Lung microvascular endothelial cell (primary cell): ENCODE measurements around the gene ANKRD6. TPM values are rescaled to one million over a fixed set of nuclear protein-coding genes. Genes with fewer than 3 reads are reported as not detected.

Experiments used
- DNase-seq, 2 donors: peaks; one replicate each; pipeline versions ENCODE4 v3.0.0 to v3.0.0-alpha.2; 2010; ENCODE audit warnings: low read depth in 2 of 2
- total RNA-seq: library from RNA; depleted of rRNA; stranded (reverse); fragments of >200 nt; gene quantifications from 2 replicates; pipeline ENCODE4 v1.2.1, GENCODE V29; 2014

Gene ANKRD6
- total RNA-seq, 1 donor from 2014 or later = 13.9 TPM

DNA sequence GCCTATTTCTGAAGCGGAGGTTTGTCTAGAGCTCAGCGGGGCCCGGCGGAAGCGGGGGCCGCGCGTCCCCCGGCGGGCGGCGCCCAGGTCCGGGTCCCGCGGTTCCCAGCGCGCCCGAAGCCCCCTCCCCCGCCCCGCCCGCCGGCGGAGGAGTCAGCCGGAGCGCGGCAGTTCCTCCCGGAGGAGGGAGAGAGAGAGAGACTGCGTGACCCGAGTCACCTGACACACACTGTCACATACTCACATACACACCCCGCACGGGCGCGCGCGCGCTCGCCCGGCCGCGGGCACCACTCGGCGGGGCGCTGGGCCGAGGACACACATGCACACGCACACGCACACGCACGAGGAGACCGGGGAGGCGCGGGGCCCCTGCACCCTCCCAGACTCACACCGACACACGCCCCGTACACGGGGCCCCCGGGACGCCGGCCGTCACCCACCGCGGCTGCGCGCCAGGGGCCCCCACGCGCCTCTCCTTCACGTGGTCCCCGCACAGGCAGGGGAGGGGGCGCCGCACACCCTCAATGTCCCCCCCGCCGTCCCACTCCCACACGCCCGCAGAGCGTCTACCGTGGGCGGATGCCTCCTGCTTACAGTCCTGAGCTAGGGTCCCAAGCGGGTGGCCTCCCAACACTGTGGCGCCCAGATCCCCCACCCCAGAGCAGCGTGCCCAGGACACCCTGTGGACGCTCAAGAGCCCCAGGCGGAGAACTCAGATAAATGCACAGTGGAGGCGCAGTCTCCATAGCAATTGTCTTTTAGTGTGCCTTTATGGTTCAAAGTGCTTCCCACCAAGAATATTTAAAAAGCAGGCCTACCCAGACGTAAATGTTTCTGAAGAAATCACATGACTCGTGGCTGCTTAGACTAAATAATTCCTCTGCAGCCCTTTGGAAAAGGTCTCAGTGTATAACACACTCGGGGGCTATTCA, 20.6 kb upstream of the ANKRD6 start, which contains the start of gene RRAGD:
Gene RRAGD (minus strand): TSS at position 203 of the 935 bp plus-strand sequence. CDS start 280 bp downstream, outside the sequence.
- peak in 1 of 2 donors; percentile 24 for DNase-seq

DNA sequence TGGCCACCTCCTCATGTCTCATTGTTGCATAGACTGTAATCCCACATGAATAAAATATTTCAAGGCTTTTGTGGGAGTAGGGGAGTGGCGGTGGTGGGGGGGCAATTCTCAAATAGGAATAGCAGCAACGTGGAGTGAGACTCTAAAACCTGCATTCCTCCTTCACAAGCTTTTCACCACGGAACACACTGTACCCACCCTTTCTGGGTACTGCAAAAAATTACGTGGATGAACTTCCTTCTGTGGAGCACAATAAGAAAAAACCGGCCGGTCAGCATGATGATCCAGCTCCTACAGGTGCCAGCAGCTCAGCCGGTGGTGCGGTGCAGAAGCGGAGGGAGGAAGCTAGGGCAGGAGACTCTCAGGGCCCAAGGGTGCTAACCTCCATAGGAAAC, 19.9 kb upstream of the ANKRD6 start:
- DNase-seq = no peak

DNA sequence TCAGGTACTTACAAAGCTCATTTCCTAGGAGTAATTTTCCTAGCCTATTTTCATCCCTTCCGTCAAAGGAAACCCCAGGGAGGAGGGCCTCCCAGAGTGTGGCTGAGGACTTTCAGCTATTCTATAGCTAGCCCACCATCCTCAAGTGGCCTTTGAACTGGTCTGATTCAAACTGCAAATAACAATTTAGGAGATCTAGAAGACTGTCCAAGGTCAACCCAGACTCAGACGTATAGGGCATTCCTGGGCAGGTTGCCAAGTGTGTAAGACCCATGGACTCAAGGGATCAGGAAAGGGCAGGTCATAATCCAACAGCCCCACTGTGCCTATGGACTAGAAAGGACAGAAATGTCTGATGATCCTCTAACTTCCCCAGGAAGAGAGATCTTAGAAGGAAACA, 18.7 kb upstream of the ANKRD6 start:
- DNase-seq = no peak

DNA sequence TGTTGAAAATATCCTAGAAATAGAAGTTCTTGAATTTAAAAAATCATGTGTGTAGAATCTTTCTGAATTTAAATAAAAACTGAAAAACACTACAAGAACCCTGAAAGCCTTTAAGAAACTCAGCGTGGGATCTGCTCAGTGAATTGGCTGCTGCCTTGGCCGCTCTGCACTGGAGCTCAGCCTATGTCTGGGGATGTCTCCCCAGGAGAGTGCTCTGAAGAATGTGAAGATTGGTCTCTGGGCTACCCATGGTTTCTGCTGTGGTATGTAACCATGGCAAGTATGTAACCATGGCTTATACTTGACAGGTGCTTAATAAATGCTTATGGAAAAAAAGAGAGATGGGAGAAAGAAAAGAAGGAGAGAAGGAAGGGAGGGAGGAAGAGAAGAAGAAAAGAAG, 17.8 kb upstream of the ANKRD6 start:
- no peak for DNase-seq

DNA sequence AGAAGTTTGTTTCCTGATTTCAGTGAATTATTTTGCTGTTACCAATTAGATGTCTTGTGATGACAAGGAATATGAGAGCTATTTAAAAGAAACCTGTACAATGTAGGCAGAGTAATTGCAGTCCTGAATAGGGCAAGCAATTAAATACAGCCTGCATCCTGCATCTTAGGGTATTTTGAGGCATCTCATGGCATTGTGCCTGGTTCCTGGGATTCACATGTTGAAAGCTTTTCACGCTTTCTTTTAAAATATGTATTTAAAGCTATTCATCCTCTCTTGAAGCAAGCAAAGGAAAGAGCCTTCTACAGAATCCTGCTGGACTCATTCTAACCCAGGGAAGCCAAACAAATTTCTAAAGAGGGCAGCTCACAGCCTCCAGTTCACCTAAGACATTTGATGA, 16.2 kb upstream of the ANKRD6 start:
- DNase-seq = no peak

DNA sequence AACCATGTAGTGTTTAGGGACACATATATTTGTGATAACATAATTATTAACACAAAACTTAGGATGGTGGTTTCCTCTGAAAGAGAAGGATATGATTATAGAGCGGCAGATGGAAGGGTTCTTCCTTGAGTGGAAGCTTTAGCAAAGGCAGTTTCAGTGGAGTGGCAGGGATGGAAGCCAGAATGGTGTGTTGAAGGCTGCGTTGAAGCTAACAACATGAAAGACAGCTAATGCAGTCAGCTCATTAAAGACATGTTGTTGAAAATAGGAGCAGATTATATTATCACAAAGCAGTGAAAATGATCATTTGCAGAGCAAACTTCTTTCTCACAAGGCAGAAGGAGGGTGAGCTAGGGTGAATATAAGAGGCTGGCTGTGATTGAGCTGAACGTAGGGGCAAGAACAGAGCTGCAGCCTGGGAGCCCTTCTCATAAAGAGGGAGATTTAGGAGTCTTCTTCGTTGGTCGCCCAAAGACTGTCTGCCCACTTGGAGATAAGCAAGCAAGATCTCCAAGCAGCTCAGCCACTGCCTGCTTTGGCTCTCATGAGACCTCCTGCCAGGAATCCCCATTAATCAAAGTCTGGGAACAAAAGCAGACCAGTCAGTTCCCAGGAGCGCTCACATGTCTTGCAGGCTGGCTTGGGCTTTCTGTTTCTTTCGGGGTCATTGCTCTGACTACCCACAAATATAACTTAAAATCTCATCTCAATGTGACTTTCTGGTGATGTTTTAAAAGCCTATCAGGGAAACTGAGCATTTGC, 2.6 kb upstream of the ANKRD6 start:
- peak in 1 of 2 donors; percentile 8 for DNase-seq

DNA sequence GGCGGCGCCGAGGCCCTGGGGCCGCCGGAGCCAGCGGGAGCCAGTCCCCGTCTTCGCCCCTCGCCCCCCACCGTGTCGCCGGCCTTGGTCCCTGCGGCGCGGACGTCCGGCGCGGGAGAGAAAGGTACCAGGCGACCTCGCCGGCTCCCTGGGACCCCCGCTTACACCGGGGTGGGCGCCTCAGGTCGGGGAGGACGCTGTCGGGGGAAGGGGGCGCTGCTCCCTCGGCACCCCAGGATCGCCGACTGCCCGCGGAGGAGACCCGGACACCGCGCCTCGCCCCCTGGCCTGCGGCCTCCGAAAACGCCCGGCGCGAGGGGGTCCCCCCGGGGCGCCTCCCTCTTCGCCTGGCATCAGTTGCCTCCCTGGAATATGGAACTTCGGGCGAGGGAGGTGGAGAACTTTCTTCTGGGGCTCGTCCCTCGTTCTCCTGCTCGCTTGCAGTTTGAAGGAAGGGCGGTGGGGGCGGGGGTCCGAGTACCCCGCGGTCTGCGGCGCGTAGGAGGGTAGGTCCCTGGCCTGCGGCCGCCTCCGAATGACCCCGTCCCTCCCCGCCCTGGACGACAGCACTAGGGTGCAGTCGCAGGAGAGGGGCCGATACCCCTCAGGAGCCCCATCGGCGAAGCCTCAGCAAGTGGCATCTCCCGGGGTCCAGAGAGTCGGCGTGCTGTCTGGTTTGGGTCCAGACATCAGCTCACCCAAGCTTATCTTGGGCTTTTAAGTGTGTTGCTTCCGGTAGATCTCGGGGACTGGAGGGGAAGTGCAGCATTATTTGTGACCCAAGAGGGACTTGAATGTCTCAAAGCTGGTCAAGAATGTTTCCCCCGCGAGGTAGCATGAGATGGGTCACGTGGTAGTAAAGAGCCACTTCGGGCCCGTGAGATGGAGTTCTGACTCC, 549 bp downstream of the ANKRD6 start:
- DNase-seq = no peak

DNA sequence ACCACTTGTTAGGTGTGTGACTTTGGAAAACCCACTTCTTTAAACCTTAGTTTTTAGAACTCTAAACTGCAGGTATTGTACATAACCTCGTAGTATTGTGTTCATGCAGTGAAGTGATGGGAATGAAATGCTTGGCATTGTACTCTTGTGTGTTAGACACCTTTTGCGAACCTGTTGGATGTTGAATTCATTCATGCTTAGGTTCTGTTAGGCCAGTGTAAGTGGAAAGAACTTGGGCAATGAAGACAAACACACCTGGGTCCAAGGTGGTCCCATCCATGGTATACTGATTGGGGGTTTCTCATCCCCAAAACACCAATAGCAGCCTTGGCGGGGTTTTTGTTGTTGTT, 1.2 kb downstream of the ANKRD6 start:
- no peak for DNase-seq

DNA sequence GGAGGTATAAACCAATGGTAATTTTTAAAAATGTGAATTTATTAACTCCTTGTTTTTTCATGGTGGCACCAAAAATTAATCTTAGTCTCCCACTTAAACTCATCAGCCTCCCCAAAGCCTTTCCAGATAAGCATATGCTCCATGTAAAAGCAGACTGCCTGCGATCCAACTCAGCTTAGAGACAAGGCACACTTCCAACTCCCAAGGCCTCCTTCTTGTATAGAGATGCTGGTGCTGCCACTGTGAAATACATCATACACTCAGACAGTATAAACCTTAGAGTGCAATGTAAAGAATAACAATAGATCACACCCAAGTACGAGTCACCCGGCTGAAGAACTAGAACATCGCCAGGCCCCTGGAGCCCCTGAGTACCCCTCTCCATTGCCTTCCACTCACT, 2.0 kb downstream of the ANKRD6 start:
- no peak for DNase-seq

DNA sequence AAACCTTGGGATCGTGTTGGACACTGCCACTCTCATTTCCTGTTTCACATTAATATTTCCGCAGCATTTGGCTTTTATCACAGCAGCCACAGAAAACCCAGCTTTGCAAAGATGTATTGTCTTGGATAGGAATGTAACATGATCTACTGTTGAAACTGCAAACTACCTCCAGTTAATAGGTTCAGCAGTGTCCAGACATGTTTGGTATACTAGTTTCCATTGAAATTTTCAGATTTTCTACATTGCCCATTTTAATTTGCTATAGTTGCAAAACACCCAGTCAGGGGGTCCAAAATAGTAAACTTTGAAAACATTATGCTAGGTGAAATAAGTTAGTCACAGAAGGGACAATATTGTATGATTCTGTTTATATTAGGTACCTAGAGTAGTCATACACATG, 3.3 kb downstream of the ANKRD6 start:
- DNase-seq = peak in 1 of 2 donors; percentile 54

DNA sequence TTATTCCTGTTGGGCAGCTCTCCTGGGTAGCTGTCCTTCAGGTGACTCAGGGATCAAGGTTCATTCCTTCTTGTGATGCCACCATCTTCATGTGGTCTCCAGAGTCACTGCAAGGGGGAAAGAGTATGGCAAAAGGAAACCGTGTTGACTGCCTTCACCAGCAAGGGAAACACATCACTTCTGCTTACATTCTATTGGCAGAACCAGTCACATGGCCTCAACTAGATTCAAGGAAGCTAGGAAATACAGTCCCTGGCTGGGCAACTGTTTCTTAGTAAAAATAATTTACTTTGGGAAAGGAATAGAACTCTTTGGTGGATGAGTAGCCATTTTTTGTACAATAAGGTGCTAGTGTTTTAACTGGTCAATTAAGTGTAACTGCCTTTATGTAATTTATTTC, 5.3 kb downstream of the ANKRD6 start:
- DNase-seq = no peak

DNA sequence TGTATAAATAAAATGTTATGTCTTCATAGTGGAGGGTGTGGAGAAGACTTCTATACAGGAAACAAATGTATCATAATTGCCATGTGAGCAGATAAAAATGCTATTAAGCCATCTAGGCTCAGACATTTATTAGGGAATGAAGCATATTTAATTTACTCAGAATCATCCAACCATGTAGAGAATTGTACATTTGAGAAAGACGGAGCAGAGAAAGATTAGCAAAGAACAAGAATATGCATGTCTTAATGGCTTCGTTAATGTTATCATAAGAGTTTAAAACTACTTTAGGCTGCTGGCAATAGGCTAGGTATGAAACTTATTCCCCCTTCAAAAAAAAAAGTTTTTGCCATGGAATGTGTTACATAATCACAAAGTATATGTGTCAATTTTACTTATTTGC, 6.1 kb downstream of the ANKRD6 start:
- no peak for DNase-seq

DNA sequence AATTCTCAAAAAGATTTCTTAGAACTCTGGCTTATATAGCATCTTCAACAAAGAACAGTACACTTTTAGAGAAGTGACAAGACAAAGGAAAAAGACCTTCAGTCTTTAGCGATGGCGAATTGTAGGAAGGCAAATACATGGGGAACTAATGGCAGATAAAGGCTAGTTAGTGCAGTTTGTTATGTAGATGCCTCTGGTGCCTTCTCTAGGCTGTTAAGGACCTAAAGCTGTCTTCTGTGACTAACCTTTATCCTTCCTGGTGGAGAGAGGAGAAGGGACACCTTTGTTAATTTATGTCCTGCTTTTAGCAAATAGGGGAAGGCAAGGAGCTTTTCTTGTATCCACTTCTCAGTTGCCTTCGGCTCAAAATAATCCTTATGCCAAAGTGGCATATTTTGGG, 7.2 kb downstream of the ANKRD6 start:
- DNase-seq = no peak

DNA sequence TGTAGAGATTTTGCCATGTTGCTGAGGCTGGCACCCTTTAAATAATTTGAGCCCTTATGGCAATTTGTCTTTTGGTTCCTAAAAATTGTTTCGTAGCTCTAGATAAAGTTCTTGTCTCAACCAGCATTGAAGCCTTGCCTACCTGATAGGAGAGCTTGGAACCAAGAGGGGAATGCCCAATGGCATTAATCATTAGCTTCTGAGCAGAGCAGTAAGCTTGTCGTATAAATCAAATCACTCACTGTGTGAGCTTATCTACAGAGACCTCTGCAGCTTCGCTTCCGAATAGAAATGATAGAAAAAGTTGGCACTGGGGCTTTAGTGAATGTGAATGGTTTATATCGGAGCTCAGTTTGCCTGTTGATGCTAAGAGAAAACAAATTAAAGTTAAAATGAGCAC, 10.7 kb downstream of the ANKRD6 start:
- DNase-seq = no peak

DNA sequence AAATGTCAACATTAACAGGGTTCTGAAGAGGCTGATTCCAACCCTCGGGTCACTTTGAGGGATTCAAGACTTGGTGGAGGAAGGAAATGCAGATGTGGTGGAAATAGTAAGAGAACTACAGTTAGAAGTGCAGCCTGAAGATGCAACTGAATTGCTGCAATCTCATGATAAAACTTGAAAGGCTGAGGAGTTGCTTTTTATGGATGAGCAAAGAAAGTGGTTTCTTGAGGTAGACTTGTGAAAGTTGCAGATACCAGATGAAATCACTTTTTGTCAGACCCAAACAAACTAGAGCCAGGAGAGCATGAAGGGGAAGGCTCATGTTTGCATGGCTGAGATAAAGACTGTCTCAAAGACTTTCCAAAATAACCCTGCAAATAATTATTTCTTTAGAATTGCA, 16.2 kb downstream of the ANKRD6 start:
- DNase-seq = no peak

DNA sequence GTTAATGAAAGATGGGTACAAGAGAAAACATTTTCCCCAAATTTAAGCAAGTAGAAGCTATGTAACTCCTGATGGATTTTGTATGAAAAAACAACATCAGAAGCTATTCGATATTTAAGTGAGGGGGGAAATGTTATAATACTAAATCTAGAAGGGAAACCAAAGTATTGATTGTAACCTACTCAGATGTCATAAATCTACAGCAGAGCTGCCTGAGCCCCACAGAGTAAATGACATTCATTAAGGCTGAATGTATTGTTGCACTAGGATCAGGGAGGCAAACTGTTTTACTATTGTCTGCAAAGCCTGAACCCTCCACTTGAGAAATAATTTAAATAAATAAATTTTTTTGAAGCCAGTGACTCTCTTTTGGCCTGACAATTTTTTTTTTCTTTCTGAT, 19.3 kb downstream of the ANKRD6 start:
- DNase-seq = no peak

DNA sequence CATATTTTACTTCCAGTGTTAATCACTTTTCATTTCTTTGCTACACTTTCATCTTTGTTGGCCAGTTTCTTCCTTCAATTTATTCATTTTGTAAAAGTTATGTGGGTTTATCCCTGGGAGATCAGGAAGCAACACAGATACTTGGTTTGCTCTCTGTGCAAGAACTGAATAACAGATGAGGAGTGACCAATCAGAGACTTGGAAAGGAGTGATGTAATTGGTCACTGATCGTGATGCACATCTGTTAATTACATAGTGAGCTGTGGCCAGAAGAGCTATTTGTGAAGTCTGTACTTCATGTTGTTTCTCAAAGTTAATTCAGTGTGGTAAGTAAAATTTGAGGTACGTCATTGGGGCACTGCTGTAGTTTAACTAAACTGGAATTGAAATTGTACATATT, 21.3 kb downstream of the ANKRD6 start:
- no peak for DNase-seq

DNA sequence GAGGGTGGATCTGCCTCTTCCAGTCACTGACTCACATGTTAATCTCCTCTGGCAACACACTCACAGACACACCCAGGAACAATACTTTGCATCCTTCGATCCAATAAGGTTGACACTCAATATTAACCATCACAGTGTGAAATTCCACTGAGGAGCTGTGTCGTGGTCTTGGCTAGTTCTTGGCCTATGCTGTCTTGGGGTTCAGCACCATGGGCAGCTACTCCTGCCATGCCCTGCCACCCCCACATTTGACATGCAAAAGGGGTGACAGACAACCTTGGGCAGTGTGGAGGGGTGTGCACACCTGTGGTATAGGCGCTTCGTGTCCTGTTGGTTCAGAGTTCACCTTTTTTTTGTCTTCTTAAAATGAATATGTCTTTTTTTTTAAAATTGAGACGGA, 25.8 kb downstream of the ANKRD6 start:
- DNase-seq = no peak

DNA sequence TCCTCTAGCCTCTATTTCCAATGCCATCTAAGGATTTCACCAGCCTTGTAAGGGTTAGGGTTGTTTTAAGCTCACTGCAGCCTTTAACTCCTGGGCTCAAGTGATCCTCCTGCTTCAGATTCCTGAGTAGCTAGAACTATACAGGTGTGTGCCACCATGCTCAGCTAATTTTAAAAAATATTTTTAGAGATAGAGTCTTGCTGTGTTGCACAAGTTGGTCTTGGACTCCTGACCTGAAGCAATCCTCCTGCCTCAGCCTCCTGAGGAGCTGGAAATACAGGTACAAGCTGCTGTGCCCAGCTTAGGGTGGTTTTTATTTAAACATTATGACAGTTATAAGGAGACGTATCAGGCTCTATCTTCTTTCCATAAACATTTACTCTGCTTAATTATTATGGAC, 26.5 kb downstream of the ANKRD6 start:
- DNase-seq = no peak

DNA sequence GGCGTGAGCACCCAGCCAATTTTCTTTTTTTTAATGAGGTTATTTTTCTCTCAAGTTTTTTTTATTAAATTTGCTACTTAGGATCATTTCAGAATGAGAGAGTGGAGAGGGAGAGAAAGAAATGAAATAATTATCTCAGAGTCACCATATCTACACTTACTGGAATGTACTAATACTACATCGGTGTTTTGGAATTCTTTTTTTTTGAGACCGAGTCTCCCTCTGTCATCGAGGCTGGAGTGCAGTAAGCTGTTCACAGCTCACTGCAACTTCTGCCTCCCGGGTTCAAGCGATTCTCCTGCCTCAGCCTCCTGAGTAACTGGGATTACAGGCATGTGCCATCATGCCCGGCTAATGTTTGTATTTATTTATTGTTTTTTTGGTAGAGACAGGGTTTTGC, 27.8 kb downstream of the ANKRD6 start:
- no peak for DNase-seq

DNA sequence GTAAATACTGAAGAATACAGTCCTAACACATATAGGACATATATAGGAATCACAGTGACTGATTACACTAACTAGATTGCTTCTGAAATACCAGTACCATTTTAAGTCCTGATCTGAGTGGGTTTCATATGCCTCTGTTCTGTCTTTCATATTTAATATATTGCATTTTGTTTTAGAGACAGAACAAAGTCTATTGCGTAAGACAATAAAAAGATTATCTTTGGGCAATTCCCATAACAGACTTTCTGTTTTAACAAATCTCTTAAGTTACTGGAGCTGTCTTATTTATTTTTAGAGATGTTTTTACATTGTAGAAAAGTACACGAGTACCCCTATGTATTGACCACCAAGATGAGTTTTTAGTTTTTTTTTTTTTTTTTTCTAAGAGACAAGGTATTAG, 29.6 kb downstream of the ANKRD6 start:
- no peak for DNase-seq

DNA sequence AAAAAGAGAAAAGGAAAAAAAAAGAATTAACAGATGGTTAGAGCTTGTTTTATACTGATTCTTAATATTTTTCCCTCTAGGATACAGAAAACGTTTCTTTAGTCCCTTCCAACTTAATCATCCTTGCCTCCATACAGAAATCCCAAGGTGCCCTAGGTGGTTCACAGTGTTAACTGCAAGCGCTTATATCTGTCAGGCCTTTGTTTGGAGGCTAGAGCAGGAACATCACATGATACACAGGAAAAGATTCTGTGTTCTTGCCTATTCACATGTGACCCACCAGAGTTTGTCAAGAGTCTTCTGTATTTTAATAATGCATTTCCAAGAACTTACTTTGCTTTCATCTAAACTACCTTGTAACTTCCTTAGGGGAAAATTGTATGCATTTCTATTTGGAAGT, 31.3 kb downstream of the ANKRD6 start:
- DNase-seq = no peak
